HG02970 (cell line): ENCODE results near the gene MAST3.

ENCODE experiments used
- ATAC-seq: cut with Tn5 transposase; IDR thresholded peaks from one replicate; pipeline ENCODE4 v1.9.1; 2021; ENCODE audit warnings: mild to moderate bottlenecking, moderate library complexity, moderate number of reproducible peaks; ENCODE audit not compliant: unreplicated experiment, low FRiP score

Gene MAST3

DNA sequence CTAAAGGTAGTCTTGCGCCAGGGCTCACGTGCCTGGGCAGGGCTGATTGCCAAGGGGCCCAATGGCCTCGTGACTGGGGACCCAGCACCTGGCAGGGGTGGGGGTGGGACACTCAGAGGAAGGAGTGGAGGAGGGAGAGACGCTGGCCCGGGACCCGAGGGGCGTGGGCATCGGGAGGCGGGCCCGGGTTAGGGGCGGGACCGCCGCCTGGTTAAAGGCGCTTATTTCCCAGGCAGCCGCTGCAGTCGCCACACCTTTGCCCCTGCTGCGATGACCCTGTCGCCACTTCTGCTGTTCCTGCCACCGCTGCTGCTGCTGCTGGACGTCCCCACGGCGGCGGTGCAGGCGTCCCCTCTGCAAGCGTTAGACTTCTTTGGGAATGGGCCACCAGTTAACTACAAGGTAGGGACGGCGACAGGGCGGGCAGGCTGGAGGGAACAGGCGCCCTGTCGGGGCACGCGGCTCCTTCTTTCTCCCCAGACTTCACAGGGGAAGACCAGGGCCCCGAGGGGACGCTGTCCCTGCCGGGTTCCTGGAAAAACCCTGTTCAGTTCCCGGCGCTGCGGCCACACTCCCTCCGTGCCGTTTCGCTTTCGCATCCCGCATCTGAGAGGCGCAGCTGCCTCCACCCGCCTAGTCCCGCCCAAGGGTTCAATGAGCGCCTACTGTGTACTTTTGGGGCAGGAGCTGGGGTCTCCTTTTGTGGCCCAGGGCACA is 76.2 kb downstream of the MAST3 start, which contains the start of gene IFI30:
Gene IFI30, plus strand, starts transcription at position 242 of the 717 bp plus-strand sequence. Its CDS starts 29 bp downstream, at position 271.
- ATAC-seq, result peak; percentile 51

DNA sequence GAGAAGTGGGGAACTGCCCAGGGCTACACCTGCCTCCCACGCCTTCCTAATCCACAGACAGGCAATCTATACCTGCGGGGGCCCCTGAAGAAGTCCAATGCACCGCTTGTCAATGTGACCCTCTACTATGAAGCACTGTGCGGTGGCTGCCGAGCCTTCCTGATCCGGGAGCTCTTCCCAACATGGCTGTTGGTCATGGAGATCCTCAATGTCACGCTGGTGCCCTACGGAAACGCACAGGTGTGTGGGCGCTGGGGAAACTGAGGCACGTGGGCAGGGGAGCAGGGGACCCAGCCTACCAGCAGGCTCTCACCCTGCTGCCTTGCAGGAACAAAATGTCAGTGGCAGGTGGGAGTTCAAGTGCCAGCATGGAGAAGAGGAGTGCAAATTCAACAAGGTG is 77.4 kb downstream of the MAST3 start:
- ATAC-seq, result no peak

DNA sequence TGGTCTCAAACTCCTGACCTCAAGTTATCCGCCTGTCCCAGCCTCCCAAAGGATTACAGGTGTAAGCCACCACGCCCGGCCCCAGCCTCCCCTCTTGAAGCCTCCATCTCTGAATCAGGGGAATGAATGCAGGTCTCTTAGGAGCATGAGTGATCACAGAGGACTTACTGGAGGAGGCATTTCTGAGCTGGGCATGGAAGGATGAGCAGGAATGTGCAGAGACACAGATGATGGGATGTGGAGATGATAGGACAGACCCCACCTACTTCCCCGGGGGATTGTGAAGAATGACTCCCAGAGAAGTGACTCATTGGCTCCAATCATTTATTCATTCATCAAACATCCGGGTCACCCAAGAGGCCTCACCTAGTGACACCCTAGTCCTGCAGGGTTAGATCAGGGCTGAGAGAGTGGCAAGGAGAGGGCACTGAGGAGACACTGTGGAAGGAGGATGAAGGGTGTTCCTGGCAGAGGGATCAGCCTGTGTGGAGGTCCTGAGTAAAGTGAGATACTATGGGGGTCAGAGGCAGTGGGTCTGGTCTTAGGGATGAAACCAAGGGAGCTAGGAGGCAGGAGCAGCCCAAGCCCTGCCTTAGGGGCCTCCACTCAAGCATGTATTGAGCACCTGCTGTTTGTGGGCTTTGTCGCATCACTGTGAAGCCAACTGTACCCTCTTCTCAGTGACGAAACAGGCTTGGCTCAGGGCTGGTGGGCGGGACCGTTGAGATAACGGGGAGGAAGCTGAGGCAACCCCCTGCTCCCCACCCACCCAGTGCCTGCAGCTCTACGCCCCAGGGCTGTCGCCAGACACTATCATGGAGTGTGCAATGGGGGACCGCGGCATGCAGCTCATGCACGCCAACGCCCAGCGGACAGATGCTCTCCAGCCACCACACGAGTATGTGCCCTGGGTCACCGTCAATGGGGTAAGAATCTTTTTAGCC is 79.1 kb downstream of the MAST3 start:
- ATAC-seq, result no peak

DNA sequence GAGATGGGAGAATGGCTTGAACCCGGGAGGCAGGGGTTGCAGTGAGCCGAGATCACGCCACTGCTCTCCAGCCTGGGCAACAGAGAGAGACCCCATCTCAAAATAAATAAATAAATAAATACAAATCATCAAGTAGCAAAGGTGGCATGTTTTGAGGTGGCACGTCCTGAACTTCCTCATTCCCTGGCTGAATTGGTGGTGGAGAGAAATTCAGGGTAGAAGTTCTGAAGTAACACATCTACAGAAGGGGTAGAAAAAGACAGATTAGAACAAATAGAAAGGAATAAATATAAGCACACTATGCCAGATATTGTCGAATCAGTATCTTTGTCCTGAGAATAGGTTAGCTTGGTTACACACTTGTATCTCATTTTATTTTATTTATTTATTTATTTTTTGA is 82.4 kb downstream of the MAST3 start:
- no peak for ATAC-seq

DNA sequence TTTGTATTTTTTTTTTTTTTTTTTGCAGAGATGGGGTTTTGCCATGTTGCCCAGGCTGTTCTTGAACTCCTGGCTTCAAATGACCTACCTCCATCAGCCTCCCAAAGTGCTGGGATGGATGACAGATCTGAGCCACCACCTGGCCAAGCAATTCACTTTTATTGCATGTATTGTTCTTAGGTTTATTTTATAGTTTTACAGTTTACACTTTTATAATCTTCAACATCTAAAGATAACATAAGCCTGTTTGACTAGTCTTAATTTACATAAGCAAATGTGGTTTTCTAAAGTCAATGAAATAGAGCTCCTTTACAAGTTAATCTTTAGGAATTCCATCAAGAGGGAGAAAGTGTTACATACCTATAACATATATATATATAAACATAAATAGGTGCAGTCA is 86.0 kb downstream of the MAST3 start:
- no peak for ATAC-seq

DNA sequence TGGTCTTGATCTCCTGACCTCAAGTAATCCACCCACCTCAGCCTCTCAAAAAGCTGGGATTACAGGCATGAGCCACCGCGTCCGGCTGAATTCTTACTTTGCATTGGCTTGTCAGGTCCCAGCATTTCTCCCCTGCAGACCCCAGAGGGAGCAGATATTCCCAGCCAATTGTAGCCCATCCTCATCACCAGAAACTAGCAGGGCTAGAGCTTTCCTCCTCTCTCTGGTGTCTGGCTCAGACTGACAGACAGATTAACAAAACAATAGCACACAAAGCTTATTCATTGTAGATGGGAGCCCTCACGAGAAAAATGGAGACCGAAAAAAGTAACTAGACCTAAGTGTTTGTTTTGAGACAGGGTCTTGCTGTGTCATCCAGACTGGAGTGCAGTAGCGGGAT is 88.0 kb downstream of the MAST3 start:
- ATAC-seq, result no peak

DNA sequence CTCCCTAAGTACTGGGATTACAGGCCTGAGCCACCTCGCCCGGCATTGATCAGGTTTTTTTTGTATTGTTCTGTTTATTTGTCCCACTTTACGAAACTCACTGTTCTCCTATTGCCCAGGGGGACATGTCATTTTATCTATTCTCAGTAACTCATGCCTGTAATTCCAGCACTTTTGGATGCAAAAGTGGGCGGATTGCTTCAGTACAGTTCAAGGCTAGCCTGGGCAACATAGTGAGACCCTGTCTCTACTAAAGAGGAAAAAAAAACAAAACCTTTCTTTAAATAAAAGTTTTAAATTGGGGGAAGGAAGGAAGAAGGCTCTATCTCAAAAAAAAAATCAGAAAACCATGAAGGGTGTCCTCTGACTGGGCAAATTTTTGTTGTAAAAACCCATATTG is 92.7 kb downstream of the MAST3 start:
- no peak for ATAC-seq

DNA sequence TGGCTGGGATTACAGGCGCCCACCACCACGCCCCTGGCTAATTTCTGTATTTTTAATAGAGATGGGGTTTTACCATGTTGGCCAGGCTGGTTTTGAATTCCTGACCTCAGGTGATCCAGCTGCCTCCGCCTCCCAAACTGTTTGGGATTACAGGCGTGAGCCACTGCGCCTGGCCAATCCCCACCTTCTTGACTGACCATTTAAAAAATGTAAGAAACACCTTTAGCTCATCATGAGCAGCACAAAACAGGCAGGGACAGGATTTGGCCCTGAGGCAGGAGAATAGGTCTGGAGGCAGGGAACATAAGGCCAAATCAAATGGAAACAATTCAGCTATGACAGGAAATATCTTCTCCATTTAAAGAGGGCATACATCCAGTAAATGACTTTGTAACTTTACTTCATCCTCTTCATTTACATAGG is 94.1 kb downstream of the MAST3 start:
- no peak for ATAC-seq

DNA sequence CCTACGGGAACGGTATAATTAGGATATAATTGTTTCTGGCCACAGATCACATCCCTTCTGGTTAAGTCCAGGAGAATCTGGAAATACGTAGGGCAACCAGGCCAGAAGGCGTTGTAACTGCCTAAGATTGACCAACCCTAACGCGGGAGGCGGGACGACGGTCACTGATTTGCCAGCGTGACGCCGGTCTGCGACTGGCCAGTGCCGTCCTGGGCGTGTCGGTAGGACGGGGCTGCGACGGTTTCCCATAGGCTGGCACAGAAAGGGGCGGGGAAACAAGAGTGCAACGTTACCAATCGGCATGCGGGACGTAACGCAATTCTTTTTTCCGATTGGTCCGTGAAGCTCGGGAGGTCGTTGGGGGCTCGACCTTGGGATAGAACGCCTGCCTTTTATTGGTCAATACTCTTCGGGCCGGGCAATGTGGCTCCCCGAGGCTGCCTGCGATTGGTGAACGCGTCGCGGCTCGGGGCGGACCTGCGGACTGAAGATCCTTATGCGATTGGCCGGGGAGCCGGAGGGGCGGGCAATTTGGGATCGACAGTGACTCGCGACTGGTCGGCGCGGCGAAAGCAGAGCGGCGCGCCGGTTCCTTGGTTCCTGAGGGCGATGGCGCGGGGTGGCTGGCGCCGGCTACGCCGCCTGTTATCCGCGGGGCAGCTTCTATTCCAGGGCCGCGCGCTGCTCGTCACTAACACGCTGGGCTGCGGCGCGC is 95.3 kb downstream of the MAST3 start, which contains the start of gene MPV17L2:
Gene MPV17L2, plus strand, starts transcription at position 546 of the 715 bp plus-strand sequence. Its CDS starts 64 bp downstream, at position 610.
- ATAC-seq, result peak; percentile 84

DNA sequence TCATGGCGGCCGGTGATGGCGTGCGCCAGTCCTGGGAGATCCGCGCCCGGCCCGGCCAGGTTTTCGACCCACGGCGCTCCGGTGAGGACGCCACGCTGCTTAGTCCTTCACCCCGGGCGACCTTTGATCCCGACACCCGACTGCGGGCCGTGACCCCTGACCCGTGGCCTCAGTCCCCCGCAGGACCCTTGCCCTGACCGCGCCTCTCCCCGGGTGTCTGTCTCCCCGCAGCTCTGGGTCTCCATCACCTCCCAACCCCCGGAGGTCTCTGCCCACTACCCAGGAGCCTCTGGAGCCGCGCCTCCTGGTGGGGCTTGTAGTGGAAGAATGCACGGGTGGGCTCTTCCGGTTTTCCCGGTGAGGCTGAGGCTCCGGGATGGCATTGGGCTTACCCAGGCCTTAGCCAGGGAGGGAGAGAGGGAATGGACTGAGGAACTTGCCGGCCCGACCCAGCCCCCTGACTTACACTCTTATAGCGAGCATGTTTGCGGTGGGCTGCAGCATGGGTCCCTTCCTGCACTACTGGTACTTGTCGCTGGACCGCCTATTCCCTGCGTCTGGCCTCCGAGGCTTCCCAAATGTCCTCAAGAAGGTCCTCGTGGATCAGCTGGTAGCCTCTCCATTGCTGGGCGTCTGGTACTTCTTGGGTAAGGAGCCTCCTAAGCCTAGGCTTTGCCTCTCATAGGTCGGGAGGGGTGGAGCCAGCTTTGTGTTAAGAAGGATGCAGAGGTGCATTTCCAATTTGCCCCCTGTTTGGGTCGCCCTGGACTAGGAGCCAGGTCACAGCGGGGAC is 96.0 kb downstream of the MAST3 start:
- peak; percentile 17 for ATAC-seq

DNA sequence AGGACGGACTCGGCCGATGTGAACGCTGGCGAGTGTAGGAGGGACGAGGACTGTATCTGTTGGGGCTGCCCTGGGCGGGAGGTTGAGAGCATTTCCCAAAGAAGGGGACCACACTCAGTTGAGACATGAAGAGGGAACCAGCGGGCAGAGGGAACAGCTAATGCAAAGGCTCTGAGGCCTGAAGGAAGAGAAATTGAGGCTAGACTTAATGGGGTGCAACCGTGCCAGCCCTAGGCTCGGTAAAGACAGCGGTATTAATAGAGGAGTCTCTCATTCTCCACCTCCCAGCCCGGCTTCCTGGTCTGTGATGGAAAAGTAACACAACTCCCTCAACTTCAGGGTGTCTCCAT is 96.6 kb downstream of the MAST3 start:
- no peak for ATAC-seq

DNA sequence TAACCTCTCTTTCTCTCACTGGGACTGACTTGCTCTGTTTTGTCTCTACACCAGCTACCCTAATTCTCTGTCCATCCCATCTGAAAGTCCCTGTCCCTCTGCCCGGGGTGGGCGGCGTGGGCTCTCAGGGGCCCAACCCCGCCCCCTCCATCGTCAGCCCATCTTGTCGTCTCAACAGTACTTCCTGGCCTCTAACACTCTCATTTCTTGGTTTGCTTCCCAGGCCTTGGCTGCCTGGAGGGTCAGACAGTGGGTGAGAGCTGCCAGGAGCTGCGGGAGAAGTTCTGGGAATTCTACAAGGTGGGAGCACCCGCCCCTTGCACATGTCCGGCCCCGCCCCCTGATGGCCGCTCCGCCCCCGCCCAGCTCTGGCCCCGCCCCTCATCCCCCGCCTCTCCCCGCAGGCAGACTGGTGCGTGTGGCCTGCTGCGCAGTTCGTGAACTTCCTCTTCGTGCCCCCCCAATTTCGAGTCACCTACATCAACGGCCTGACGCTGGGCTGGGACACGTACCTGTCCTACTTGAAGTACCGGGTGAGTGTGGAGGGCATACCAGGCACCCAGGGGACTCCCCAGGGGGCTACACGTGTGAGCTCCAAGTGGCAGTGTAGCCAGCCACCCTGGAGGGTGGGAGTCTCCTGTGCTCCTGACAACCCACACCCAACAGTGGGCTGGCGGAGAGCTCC is 97.1 kb downstream of the MAST3 start:
- no peak for ATAC-seq

DNA sequence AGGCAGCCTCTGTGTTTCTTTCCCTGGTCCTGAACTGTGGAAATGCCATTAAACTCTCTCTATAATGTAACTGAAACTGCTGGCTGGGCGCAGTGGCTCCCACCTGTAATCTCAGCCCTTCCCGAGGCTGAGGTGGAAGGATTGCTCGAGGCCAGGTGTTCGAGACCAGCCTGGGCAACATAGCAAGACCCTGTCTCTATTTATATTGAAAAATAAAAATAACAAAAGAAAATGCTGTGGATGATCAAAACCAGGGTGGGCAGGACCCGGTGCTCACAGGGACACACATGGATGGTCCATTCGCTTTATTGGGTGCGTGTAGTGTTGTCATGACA is 98.9 kb downstream of the MAST3 start:
- ATAC-seq, result no peak

DNA sequence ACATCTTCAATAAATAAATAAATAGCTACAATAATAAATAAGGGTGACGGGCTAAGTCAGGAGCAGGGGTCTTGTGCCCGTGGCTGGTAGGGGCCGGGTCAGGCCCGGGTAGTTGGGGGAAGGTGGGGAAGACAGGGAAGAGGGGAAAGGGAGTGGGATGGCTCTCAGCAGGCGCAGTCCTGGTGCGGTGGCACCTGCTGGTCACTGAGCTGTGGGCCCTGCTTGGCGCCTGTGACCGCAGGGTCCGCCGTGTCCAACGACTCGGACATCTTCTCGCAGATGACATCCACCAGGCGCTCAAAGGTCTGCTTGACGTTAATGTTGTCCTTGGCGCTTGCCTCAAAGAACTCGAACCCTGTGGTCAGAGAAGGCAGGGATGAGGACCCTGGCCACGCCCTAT is 99.7 kb downstream of the MAST3 start:
- no peak for ATAC-seq

DNA sequence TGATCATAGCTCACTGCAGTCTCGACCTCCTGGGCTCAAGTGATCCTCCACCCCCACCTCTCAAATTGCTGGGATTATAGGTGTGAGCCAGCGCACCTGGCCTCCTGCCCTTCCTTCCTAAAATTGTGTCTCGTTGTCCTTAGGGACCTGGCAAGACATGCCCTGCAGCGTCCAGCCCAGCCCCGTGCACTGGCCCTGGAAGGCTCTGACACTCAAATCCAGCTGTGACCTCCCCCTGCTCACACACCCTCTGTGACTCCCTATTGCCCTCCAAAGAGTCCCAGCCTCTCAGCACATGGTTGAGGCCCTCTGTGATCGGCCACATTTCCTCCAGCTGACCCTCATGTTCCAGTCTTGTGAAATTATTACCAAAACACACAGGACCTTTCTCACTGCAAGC is 100.4 kb downstream of the MAST3 start:
- ATAC-seq, result no peak

DNA sequence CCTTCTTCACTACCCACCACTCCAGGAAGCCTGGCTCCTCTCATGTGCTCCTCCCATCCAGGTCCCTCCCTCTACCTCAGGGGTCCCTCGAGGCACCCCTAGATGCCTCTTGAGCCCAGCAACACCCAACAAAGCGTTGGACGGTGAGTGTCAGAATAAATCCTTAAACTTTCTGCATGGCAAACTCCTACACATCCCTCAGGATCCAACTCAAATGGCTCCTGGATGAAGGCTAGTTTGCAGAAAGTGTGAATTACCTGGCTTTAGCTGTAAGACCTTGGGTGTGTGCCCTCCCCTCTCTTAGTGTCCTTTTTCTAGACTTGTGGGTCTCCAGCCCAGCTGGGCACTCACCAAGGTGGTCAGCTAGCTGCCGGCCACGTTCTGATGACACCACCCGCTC is 100.8 kb downstream of the MAST3 start:
- no peak for ATAC-seq
